HEK293T (cell line): ENCODE results near the gene GALK1.

Experiments
- ARNT ChIP-seq: fragments of 450-650 bp; IDR thresholded peaks from 2 replicates; pipeline ENCODE4 v1.6.1; 2017; ENCODE audit warnings: mild to moderate bottlenecking
- BHLHE40 ChIP-seq: fragments of 450-650 bp; IDR thresholded peaks from 2 replicates; pipeline ENCODE4 v1.6.1; 2016; ENCODE audit warnings: mild to moderate bottlenecking, moderate library complexity, borderline replicate concordance
- CTBP1 ChIP-seq: fragments of 450-650 bp; IDR thresholded peaks from 2 replicates; pipeline ENCODE4 v1.6.1; 2016; ENCODE audit warnings: borderline replicate concordance
- ELF4 ChIP-seq: fragments of 450-650 bp; IDR thresholded peaks from 2 replicates; pipeline ENCODE4 v1.6.1; 2017; ENCODE audit warnings: antibody characterized with exemption
- FOXA1 ChIP-seq: fragments of 450-650 bp; IDR thresholded peaks from 2 replicates; pipeline ENCODE4 v1.6.1; 2016; ENCODE audit warnings: mild to moderate bottlenecking
- FOXK2 ChIP-seq: fragments of 450-650 bp; IDR thresholded peaks from 2 replicates; pipeline ENCODE4 v1.6.1; 2016; ENCODE audit warnings: mild to moderate bottlenecking
- FOXM1 ChIP-seq: fragments of 450-650 bp; IDR thresholded peaks from 2 replicates; pipeline ENCODE4 v1.6.1; 2017; ENCODE audit warnings: mild to moderate bottlenecking, borderline replicate concordance
- L3MBTL2 ChIP-seq: fragments of 450-650 bp; conservative IDR thresholded peaks from 2 replicates; pipeline ENCODE4 v1.6.1; 2016; ENCODE audit warnings: mild to moderate bottlenecking
- SP1 ChIP-seq: fragments of 450-650 bp; IDR thresholded peaks from 2 replicates; pipeline ENCODE4 v1.6.1; 2017
- SUZ12 ChIP-seq: fragments of 450-650 bp; IDR thresholded peaks from 2 replicates; pipeline ENCODE4 v1.6.1; 2016; ENCODE audit warnings: mild to moderate bottlenecking
- ZNF384 ChIP-seq: fragments of 450-650 bp; IDR thresholded peaks from 2 replicates; pipeline ENCODE4 v1.6.1; 2016
- TF ChIP-seq, protein P1 (sequence below): fragments of 450-650 bp; IDR thresholded peaks from 2 replicates; pipeline ENCODE4 v1.6.1; 2016

DNA sequence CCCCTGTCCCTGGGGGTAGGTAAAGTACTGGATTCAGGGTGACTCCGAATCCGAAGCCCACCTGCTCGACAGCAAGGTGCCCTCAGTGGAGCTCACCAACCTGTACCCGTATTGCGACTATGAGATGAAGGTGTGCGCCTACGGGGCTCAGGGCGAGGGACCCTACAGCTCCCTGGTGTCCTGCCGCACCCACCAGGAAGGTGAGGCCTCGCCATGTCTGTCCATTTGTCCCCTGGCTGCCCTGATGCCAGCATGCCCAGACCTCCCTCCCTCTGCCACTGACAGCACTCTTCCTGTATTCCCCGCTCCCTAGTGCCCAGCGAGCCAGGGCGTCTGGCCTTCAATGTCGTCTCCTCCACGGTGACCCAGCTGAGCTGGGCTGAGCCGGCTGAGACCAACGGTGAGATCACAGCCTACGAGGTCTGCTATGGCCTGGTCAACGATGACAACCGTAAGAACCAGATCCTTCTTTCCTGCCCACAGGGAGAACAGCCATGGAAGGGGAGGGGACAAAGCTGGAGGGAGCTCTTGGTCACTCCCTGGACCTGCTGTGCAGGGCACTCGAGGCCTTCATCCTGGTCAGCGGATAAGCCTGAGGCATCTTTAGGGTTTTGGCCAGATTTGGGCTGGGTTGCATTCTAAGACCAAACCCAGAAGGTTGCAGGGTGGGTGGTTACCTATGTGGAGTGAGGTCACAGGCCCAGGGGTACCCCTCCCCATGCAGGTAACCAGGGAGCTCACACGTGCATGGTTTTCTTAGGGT, 14.2 kb downstream of the GALK1 start:
- TF ChIP-seq FOXK2, result no peak
- TF ChIP-seq FOXA1, result no peak
- TF ChIP-seq, protein P1, sequence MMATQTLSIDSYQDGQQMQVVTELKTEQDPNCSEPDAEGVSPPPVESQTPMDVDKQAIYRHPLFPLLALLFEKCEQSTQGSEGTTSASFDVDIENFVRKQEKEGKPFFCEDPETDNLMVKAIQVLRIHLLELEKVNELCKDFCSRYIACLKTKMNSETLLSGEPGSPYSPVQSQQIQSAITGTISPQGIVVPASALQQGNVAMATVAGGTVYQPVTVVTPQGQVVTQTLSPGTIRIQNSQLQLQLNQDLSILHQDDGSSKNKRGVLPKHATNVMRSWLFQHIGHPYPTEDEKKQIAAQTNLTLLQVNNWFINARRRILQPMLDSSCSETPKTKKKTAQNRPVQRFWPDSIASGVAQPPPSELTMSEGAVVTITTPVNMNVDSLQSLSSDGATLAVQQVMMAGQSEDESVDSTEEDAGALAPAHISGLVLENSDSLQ, result no peak
- no peak for TF ChIP-seq SUZ12
- no peak for TF ChIP-seq FOXM1
- TF ChIP-seq L3MBTL2, result no peak
- no peak for TF ChIP-seq ARNT
- no peak for TF ChIP-seq ELF4
- no peak for TF ChIP-seq SP1
- no peak for TF ChIP-seq ZNF384
- TF ChIP-seq CTBP1, result no peak
- TF ChIP-seq BHLHE40, result no peak
